ENCODE results near the gene VSTM2B.

Gene VSTM2B

GRCh38 chr19:29515233-29515619 lies 10.6 kb upstream of the VSTM2B start:
- no peak for DNase-seq (ENCODE audit: low read depth in 2 of 2)

DNA sequence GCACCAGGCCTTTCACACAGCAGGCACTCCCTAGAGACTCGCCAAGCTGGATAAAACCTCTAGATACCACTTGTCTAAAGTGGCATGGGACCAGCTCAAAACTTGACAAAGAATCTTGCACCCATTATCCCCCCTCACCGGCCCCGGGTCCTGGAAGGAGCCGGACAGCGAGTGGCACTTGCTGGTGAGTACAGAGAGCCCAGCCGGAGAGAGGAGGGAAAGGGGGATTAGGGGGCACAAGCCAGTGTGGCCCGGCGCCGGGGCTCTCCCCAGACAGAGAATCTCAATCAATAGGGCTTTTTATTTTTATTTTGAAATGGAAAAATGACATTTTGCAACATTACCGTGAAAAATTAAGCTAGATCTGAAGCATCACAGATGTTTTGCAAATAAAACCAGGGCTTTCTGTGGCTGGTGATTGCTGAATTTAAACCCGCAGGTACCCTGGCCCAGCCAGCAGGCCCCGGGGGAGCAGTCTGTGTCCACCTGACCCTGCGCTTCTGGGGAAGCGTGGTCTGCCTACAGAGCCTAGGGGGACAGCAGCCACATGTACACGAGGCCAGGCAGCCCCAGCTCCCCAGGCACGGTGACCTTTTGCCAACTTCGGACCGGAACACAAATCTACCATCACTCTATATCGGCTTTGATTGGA lies 10.0 kb upstream of the VSTM2B start:
- DNase-seq (ENCODE audit: low read depth in 2 of 2), result no peak

GRCh38 chr19:29516358-29516725 lies 9.5 kb upstream of the VSTM2B start:
- DNase-seq (ENCODE audit: low read depth in 2 of 2), result no peak

DNA sequence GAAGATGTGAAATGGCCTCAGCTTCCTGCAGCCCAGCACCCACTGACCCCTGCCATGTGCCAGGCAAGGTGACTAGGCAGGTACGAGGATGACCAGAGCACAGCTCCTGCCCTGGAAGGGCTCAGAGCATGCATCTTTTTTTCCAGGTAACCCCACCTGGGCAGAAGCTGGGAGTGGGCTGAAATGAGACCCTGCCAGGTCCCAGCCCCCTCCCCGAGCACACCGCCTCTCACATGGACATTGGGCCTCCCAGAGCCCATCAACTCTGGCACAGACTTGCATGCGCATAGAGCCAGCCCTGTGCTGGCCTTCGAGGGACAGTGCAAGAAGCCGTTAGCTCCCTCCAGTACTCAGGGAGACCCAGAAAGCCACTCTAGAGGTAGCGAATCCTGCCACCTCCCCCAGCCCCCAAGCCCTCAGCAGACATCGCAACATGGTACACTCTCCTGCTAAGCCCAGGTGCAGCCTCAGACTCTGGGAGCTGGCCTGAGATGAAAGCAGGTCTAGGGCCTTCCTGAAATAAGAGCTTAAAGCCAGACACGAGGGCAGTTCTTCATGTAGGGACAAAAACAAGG lies 8.9 kb upstream of the VSTM2B start:
- no peak for DNase-seq (ENCODE audit: low read depth in 2 of 2)

DNA sequence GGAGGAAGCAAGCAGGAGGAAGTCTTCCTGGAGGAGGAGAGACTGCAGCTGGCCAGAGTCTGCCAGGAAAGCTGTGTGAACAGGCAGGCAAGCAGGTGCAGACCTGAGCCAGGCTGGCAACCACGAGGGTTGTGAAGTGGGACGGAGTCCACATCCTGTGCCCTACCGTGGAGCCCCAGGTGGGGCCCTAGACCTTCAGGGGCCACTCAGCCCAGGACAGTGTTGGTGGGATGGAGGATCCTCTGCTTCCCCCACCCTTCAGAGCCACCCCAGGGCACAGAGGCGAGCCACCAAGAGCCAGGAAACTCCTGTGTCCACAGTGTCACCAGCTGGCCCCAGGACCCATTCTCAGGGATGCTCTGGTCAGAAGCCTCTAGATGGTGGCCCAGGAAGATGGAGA lies 8.4 kb upstream of the VSTM2B start:
- DNase-seq (ENCODE audit: low read depth in 2 of 2), result no peak

GRCh38 chr19:29517946-29518345 lies 7.8 kb upstream of the VSTM2B start:
- no peak for DNase-seq (ENCODE audit: low read depth in 2 of 2)

DNA sequence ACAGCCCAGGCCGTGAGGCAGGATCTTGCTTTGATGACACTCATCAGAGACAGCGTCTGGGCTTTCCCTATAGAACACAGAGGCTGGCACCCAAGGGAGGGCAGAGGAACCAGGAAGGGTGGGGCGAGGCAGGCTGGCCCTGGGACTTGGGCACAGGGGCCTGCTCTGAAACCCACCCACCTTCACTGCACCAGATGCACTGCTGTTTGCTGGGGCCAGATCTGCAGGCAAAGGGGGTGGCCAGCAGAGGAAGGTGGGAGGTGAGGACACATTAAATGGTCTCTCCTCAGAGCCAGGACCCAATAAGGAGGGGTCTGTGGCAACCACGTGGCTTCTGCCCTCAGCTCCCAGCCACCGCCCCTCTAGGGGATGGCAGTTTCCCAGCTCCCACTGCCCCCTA lies 6.6 kb upstream of the VSTM2B start:
- DNase-seq (ENCODE audit: low read depth in 2 of 2), result no peak

- DNase-seq (ENCODE audit: low read depth in 2 of 2), result no peak
Observed at GRCh38 chr19:29519931-29520330, 5.9 kb upstream of the VSTM2B start.

DNA sequence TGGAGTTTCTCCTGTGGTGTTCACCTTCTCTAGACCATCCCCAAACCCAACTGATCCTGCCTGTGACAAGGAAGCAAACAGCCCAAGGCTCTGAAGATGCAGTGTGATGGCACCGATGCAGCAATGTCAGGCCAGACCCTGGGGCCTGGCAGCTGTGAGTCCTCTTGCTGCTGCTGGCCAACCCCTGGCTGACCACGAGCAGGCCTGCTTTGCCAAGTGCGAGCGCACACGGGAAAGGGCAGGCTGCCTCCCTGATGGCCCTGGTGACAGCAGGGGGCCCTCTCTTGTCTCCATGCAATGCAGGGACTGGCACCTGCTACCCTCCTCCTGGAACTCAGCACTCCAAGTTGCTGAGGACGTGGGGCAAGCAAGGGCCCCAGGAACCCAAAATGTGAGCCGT lies 5.4 kb upstream of the VSTM2B start:
- DNase-seq (ENCODE audit: low read depth in 2 of 2), result no peak

DNA sequence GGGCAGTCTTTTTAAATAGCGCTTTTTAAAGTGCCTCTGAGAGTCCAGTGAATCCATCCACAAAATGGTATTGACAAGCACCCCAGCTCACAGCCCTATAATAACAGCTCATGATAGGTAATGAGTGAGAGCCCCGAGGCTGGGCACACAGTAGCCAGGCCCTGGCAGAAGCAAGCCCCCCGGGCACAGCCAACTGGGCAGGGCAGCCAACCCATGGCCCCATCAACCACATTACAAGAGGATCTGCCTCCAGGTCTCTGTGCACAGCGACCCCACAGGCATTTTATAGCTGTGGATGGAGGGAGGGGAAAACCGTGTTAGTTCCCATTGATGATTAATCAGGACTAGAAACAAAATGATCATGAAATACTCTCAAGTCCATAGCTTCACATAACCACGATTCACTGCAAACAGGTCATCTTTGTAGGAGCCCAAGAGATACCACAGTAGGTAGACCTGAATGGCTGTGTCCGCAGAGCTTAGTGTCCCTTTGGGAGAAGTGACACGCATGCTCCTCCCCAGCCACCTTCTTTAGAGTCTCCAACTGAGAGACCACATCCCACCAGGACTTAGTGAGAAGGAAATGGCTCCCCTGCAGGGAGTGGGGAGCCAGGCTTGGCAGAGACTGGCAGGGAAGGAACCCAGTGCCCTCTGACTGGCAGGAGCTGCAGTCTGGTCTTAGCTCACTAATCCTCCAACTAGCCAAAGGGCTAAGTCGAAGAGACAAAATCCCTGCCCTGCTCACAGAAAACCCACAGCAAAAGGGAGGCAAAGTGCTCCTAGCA lies 4.3 kb upstream of the VSTM2B start:
- DNase-seq (ENCODE audit: low read depth in 2 of 2), result no peak

GRCh38 chr19:29523568-29523967 lies 2.2 kb upstream of the VSTM2B start:
- no peak for DNase-seq (ENCODE audit: low read depth in 2 of 2)

DNA sequence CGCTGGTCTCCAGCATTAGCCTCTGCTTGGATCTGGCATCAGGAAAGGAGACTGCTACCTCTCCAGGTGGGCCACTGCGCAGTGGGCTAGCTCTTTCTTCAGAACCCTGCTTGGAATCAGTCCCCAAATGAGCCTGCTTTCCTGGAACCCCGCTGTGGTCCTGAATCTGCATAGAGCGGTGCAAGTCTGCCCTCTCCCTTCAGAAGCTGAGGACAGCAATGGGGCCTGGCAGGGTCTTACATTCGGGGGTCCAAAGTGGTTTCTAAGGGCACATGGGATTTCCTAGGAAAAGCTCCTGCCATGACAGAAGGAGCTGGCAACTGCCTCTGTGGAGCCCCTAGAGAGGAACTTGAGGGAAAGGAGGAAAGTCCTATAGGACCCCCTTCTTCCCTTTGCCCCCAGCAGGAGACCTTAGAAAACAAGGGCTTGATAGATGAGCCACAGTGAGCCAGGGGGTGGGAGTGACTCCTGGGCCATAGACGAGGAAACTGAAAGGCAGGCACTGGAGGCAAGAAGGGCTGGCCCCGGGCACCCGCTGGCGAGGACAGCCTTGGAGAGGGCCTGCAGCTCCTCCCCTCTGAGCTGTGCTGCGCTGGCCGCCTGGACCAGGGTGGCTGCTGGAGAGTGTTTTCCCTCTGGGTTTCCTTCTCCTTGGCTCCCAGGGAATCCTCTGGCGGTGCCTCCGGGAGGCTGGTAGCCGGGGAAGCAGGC lies 1.4 kb upstream of the VSTM2B start:
- no peak for DNase-seq (ENCODE audit: low read depth in 2 of 2)

- no peak for DNase-seq (ENCODE audit: low read depth in 2 of 2)
Observed at GRCh38 chr19:29524912-29525831, 622 bp upstream of the VSTM2B start.

DNA sequence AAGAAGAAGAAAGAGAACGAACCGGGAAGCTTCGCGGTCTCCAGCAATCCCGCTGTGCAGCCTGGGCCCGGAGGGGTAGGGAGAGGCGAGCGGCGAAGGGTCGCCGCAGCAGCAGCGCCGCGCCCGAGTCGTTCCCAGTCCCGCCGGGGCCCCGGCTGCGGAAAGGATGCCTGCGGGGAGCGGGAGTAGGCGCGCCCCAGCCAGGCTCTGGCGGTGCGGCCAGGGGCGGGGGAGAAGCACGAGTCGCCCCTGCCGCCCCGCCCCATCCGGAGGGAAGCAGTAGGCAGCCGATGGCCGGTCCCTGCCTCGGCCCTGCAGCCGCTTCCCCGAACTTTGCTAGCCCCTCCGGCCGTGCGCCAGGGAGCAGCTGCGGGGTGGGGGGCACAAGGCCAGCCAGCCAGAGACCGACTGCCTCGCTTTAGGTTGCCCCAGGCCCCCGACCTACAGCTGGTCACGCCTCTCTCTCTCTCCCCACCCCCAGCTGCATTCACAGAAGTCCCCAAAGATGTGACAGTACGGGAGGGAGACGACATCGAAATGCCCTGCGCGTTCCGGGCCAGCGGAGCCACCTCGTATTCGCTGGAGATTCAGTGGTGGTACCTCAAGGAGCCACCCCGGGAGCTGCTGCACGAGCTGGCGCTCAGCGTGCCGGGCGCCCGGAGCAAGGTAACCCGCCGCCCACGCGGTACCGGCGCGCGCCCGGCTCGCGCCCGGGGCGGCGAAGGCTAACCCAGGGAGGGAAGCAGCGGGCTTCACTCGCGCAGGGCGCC lies 1.1 kb downstream of the VSTM2B start:
- no peak for DNase-seq (ENCODE audit: low read depth in 2 of 2)

- no peak for DNase-seq (ENCODE audit: low read depth in 2 of 2)
Observed at GRCh38 chr19:29527500-29528328, 1.9 kb downstream of the VSTM2B start.

DNA sequence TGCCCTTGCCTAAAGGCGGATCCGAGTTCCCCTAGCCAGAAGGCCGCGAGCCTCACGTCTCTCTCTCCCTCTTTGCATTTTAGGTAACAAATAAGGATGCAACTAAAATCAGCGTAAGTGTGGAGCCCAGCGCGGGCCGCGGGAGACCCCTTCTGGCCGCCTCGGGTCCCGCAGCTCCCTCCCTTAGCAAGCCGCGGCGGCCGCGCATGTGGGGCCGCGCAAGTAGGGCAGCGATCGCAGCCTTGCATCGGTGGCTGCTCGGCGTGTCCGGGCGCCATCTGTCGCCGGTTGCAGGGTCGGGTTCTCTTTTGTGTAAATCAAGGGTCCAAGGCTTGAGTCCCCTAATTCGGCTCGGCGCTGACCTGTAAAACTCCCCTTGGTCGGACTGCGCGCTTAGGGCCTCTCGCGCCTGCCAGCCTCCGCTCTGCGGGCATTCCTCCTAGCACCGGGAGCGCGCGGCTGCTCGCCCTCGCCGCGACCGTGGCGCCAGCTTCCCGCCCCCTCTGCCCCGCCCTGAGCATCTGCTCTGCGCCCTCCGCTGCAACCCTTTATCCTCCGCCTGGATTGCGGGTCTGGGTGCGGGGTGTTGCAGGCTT lies 2.7 kb downstream of the VSTM2B start:
- peak; percentile 14 to 31 for DNase-seq (ENCODE audit: low read depth in 2 of 2)

- DNase-seq (ENCODE audit: low read depth in 2 of 2), result no peak
Observed at GRCh38 chr19:29528946-29529645, 3.3 kb downstream of the VSTM2B start.

GRCh38 chr19:29529646-29530539 lies 4.1 kb downstream of the VSTM2B start:
- no peak for DNase-seq (ENCODE audit: low read depth in 2 of 2)

Measured in activated CD8-positive, alpha-beta memory T cell treated with anti-CD3 and anti-CD28 coated beads for 4 hours (primary cell).